CD4-positive, alpha-beta T cell (primary cell): ENCODE data around the gene GM2A. TPM values are rescaled to one million over a fixed set of nuclear protein-coding genes. Genes with fewer than 3 reads are reported as not detected.

Experiments
- ATAC-seq: fragments of 200-7000 bp; cut with Tn5 transposase; one replicate; pipeline ENCODE4 v1.10.0; 2022; ENCODE audit warnings: mild to moderate bottlenecking; ENCODE audit not compliant: poor library complexity
- CTCF ChIA-PET: fragments of 350-600 bp; sonication (Branson Sonifier 250); formaldehyde crosslinking; loops from one replicate; lab custom pipeline; 2021; ENCODE audit warnings: antibody characterized with exemption, inconsistent platforms; lab: Charles Lee
- POLR2A ChIA-PET: fragments of 350-600 bp; sonication (Branson Sonifier 250); formaldehyde crosslinking; loops from one replicate; lab custom pipeline; 2021; ENCODE audit warnings: antibody characterized with exemption, inconsistent platforms; lab: Charles Lee
- DNase-seq, 14 experiments: peaks; one replicate each; pipeline ENCODE4 v3.0.0-alpha.2; 2013 to 2020; ENCODE audit warnings: mixed read lengths in 2 of 14
- H3K27ac ChIP-seq, 2 donors: one replicate each; pipeline versions ENCODE4 v1.5.1 to v1.7.0; 2013; ENCODE audit warnings: low read length in 2 of 2, low read depth in 1 of 2, mild to moderate bottlenecking in 1 of 2
- H3K27me3 ChIP-seq, 2 experiments: 1 replicate in 1 of 2; 2 replicates in 1 of 2; pipeline versions ENCODE4 v1.6.1 to v1.7.0; 2013; ENCODE audit warnings: low read length in 2 of 2, control low read depth in 1 of 2, mild to moderate bottlenecking in 1 of 2, moderate library complexity in 1 of 2; ENCODE audit not compliant: insufficient read depth in 2 of 2, control insufficient read depth in 1 of 2
- H3K36me3 ChIP-seq: one replicate; pipeline ENCODE4 v1.6.1; 2013; ENCODE audit warnings: low read length, control low read depth; ENCODE audit not compliant: insufficient read depth
- H3K4me1 ChIP-seq: one replicate; pipeline ENCODE4 v1.6.1; 2013; ENCODE audit warnings: low read length, control low read depth; ENCODE audit not compliant: insufficient read depth
- H3K4me3 ChIP-seq: one replicate; pipeline ENCODE4 v1.5.1; 2013; ENCODE audit warnings: mild to moderate bottlenecking, low read length, moderate library complexity
- H3K9me3 ChIP-seq, 2 experiments: 1 replicate in 1 of 2; 2 replicates in 1 of 2; pipeline versions ENCODE4 v1.6.1 to v1.7.0; 2013; ENCODE audit warnings: low read length in 2 of 2, mild to moderate bottlenecking in 2 of 2, control low read depth in 1 of 2, moderate library complexity in 1 of 2; ENCODE audit not compliant: control insufficient read depth in 1 of 2, insufficient read depth in 1 of 2
- H3K27ac Mint-ChIP-seq: one replicate; pipeline ENCODE4 v1.8.0; 2020; ENCODE audit warnings: mixed read lengths
- H3K27me3 Mint-ChIP-seq: one replicate; pipeline ENCODE4 v1.8.0; 2021; ENCODE audit warnings: mixed read lengths
- H3K36me3 Mint-ChIP-seq: one replicate; pipeline ENCODE4 v1.8.0; 2021; ENCODE audit warnings: low read depth, mixed read lengths
- H3K4me1 Mint-ChIP-seq: one replicate; pipeline ENCODE4 v1.8.0; 2021; ENCODE audit warnings: low read depth, mixed read lengths
- H3K4me3 Mint-ChIP-seq: one replicate; pipeline ENCODE4 v1.8.0; 2020; ENCODE audit warnings: mild to moderate bottlenecking, mixed read lengths
- H3K9me3 Mint-ChIP-seq: one replicate; pipeline ENCODE4 v1.8.0; 2020; ENCODE audit warnings: mixed read lengths
- intact Hi-C, 2 experiments: fragments of 100-400 bp; cut with DNase I in 1 of 2; cut with micrococcal nuclease in 1 of 2; formaldehyde crosslinking; loops; one replicate each; pipeline versions ENCODE4 v1.15.1 to v1.9.0; 2023 to 2025; cut with DNase I, micrococcal nuclease
- total RNA-seq, 174 experiments: library from RNA in 2 of 174; stranded (reverse) in 2 of 174; gene quantifications; one replicate each; pipeline ENCODE4 v1.2.3 and lab custom pipeline; 2021 to 2026
- TF ChIP-seq, protein P1 (sequence below): fragments of 200-600 bp; IDR thresholded peaks from one replicate; pipeline ENCODE4 v1.8.0; 2022; ENCODE audit warnings: antibody characterized with exemption, mild to moderate bottlenecking

The GM2A gene
- total RNA-seq, 2 experiments from 2014 or later: 3.1 to 4.1 TPM

DNA sequence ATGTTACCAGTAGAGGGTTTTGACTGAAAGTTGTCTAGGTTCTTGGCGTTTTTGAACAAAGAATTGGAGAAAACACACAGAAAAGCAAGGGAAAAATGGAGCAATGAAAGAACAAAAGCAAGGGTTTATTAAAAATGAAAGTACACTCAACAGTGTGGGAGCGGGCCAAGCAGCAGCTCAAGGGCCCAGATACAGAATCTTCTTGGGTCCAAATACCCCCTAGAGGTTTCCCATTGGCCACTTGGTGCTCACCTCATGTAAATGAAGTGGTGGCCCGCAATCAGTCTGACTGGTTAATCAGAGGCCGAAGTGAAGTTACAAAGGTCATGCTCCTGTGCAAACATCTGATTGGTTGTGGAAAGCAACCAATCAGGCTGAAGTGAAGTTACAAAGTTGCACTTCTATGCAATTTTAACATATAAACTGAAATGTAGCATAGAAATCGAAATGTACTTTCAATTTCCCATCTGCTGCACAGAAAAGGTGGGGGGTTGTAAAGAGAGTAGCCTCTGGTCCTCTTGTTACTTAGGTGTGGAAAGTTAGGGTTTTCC lies 1.9 kb upstream of the GM2A start:
- H3K4me3 ChIP-seq: peak overlapping the region; percentile 32
- TF ChIP-seq, protein P1, sequence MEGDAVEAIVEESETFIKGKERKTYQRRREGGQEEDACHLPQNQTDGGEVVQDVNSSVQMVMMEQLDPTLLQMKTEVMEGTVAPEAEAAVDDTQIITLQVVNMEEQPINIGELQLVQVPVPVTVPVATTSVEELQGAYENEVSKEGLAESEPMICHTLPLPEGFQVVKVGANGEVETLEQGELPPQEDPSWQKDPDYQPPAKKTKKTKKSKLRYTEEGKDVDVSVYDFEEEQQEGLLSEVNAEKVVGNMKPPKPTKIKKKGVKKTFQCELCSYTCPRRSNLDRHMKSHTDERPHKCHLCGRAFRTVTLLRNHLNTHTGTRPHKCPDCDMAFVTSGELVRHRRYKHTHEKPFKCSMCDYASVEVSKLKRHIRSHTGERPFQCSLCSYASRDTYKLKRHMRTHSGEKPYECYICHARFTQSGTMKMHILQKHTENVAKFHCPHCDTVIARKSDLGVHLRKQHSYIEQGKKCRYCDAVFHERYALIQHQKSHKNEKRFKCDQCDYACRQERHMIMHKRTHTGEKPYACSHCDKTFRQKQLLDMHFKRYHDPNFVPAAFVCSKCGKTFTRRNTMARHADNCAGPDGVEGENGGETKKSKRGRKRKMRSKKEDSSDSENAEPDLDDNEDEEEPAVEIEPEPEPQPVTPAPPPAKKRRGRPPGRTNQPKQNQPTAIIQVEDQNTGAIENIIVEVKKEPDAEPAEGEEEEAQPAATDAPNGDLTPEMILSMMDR: no peak
- Mint-ChIP-seq H3K9me3 (no peaks in the 10 kb centered on the region), H3K36me3 (no peaks in the 10 kb centered on the region), H3K4me1 (peaks cover 53% of the 10 kb centered on the region), H3K27ac (peak overlapping the region; percentile 92), H3K27me3 (no peaks in the 10 kb centered on the region), H3K4me3 (peak overlapping the region; percentile 88)
- POLR2A ChIA-PET: interaction anchor here (3.3 to 3.5 kb wide), 2 partner anchors 28 to 37 kb away, joined by 34 to 41 read pairs; partner anchors contain the start of gene CCDC69
- H3K9me3 ChIP-seq: no peaks in the 10 kb centered on the region
- peak overlapping the region in 1 of 2 donors; percentile 5 for H3K27ac ChIP-seq
- H3K27me3 ChIP-seq: no peaks in the 10 kb centered on the region
- intact Hi-C loops: loop anchor here (2.0 to 10.0 kb wide), 7 partner anchors 36 to 1696 kb away; partner anchors contain the start of genes ANXA6 (in 1 of the 2), ATOX1 (in 1 of the 2), CSNK1A1 (in 1 of the 2) and G3BP1 (in 1 of the 2)
- CTCF ChIA-PET: interaction anchor here (1.1 kb wide), 2 partner anchors 12 to 86 kb away, joined by 3 read pairs; no protein-coding TSS in a partner anchor
- DNase-seq (peak in 6 of 14 experiments; percentile 3 to 66 (median 32)), ATAC-seq (no peak)
- peaks cover 42% of the 10 kb centered on the region for H3K4me1 ChIP-seq
- H3K36me3 ChIP-seq: no peaks in the 10 kb centered on the region

DNA sequence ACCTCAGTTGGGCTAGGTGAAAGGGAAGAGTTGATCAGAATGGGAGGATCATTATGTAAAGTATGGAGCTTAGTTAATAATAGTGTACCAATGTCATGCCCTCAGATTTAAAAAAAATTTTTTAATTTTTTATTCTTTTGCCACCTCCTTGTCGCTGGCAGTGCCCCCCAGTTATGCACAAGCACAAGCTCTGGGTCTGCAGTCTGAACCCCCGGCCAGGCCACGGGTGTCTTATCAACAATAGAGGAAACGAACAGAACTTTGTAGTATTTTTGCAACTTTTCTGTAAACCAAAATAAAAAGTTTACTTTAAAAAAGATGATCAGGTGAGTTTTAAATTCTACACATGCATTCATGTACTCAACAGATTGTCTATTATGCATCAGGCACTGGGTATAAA lies 1.4 kb upstream of the GM2A start:
- ChIA-PET POLR2A (interaction anchor here (0.8 to 3.5 kb wide), 11 partner anchors 13 to 170 kb away, joined by 4 to 41 read pairs (median 7); partner anchors contain the start of genes CCDC69 and TNIP1), CTCF (interaction anchor here (1.1 to 1.4 kb wide), 2 partner anchors 87 to 136 kb away, joined by 3 read pairs; no protein-coding TSS in a partner anchor)
- H3K27ac Mint-ChIP-seq: peak overlapping the region; percentile 92
- ATAC-seq (no peak), DNase-seq (no peak)
- Histone ChIP-seq H3K27me3 (no peaks in the 10 kb centered on the region), H3K9me3 (no peaks in the 10 kb centered on the region), H3K27ac (peak overlapping the region; percentile 5 to 68), H3K36me3 (no peaks in the 10 kb centered on the region), H3K4me1 (peaks cover 42% of the 10 kb centered on the region), H3K4me3 (peak overlapping the region; percentile 32)
- H3K4me1 Mint-ChIP-seq: peaks cover 56% of the 10 kb centered on the region
- TF ChIP-seq, protein P1: no peak
- no peaks in the 10 kb centered on the region for H3K27me3 Mint-ChIP-seq
- peak overlapping the region; percentile 88 for H3K4me3 Mint-ChIP-seq
- intact Hi-C loops: loop anchor here (1.0 to 10.0 kb wide), 10 partner anchors 27 to 1697 kb away; partner anchors contain the start of genes ANXA6 (in 1 of the 2), ATOX1 (in 1 of the 2), CCDC69 (in 1 of the 2) and CSNK1A1 (in 1 of the 2)
- H3K36me3 Mint-ChIP-seq: no peaks in the 10 kb centered on the region
- no peaks in the 10 kb centered on the region for H3K9me3 Mint-ChIP-seq

GRCh38 chr5:151253605-151253950 lies 593 bp downstream of the GM2A start:
- peak in 2 of 14 experiments; percentile 34 to 35 for DNase-seq
- H3K9me3 ChIP-seq: no peaks in the 10 kb centered on the region
- H3K4me1 ChIP-seq: peaks cover 42% of the 10 kb centered on the region
- no peaks in the 10 kb centered on the region for H3K36me3 Mint-ChIP-seq
- peak overlapping the region; percentile 88 for H3K4me3 Mint-ChIP-seq
- TF ChIP-seq, protein P1: no peak
- peak overlapping the region; percentile 87 for H3K4me3 ChIP-seq
- no peaks in the 10 kb centered on the region for H3K27me3 ChIP-seq
- H3K36me3 ChIP-seq: no peaks in the 10 kb centered on the region
- CTCF ChIA-PET: interaction anchor here (2.6 kb wide), 1 partner anchor 128 kb away, joined by 12 read pairs; no protein-coding TSS in a partner anchor
- intact Hi-C loops: loop anchor here (2.0 to 10.0 kb wide), 8 partner anchors 41 to 1699 kb away; partner anchors contain the start of genes ANXA6 (in 1 of the 2), ATOX1 (in 1 of the 2), CSNK1A1 (in 1 of the 2) and G3BP1 (in 1 of the 2)
- H3K27ac Mint-ChIP-seq: peak overlapping the region; percentile 92
- no peak for ATAC-seq
- H3K27ac ChIP-seq: peak overlapping the region in 1 of 2 donors; percentile 17
- H3K27me3 Mint-ChIP-seq: no peaks in the 10 kb centered on the region
- no peaks in the 10 kb centered on the region for H3K9me3 Mint-ChIP-seq
- peaks cover 61% of the 10 kb centered on the region for H3K4me1 Mint-ChIP-seq
- POLR2A ChIA-PET: interaction anchor here (1.2 to 3.5 kb wide), 8 partner anchors 31 to 518 kb away, joined by 3 to 41 read pairs (median 12); partner anchors contain the start of genes CCDC69 and G3BP1
